Ishikawa (cell line): ENCODE results near the gene SEC63.

Experiments used
- CEBPB ChIP-seq: IDR thresholded peaks from 2 replicates; pipeline ENCODE4 v1.6.1; 2012
- CREB1 ChIP-seq: IDR thresholded peaks from 2 replicates; pipeline ENCODE4 v1.6.1; 2012; ENCODE audit warnings: low read depth
- EP300 ChIP-seq: IDR thresholded peaks from 2 replicates; pipeline ENCODE4 v1.6.1; 2012; ENCODE audit warnings: borderline replicate concordance
- FOXM1 ChIP-seq: IDR thresholded peaks from 2 replicates; pipeline ENCODE4 v1.6.1; 2012; ENCODE audit warnings: low read depth, borderline replicate concordance
- RAD21 ChIP-seq: IDR thresholded peaks from 2 replicates; pipeline ENCODE4 v1.6.1; 2012; ENCODE audit warnings: low read depth
- REST ChIP-seq: IDR thresholded peaks from 2 replicates; pipeline ENCODE4 v1.6.1; 2012; ENCODE audit warnings: low read depth, mild to moderate bottlenecking
- TAF1 ChIP-seq: IDR thresholded peaks from 2 replicates; pipeline ENCODE4 v1.6.1; 2012; ENCODE audit warnings: low read depth, mild to moderate bottlenecking
- TCF12 ChIP-seq: IDR thresholded peaks from 2 replicates; pipeline ENCODE4 v1.6.1; 2012; ENCODE audit warnings: low read depth
- TEAD4 ChIP-seq: IDR thresholded peaks from 2 replicates; pipeline ENCODE4 v1.6.1; 2012
- USF1 ChIP-seq: IDR thresholded peaks from 2 replicates; pipeline ENCODE4 v1.6.1; 2012
- YY1 ChIP-seq: IDR thresholded peaks from 2 replicates; pipeline ENCODE4 v1.6.1; 2012; ENCODE audit warnings: low read depth
- ZBTB7A ChIP-seq: IDR thresholded peaks from 2 replicates; pipeline ENCODE4 v1.6.1; 2012; ENCODE audit warnings: low read depth
- TF ChIP-seq, protein P1 (sequence below): IDR thresholded peaks from 2 replicates; pipeline ENCODE4 v1.6.1; 2012

DNA sequence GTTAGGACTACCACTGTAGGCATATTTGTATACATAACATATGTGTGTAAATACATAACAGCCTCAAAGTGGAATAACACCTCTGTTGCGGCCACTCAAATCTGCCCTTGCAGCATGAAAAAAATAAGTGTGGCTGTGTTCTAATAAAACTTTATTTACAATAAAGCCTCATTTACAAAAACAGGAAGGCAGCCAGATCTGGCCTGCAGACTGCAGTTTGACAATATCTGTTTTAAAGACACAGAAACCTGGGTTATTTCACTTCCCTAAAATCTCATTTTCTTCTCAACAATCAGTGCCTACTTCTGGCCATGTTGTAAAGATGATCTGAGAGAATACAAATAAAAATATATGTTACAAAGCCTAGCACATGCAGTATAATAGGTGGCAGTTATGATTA is 80.0 kb downstream of the SEC63 start:
- TF ChIP-seq, protein P1, sequence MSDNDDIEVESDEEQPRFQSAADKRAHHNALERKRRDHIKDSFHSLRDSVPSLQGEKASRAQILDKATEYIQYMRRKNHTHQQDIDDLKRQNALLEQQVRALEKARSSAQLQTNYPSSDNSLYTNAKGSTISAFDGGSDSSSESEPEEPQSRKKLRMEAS = no peak
- TF ChIP-seq ZBTB7A = no peak
- no peak for TF ChIP-seq USF1
- TF ChIP-seq YY1 = no peak
- no peak for TF ChIP-seq TCF12
- TF ChIP-seq REST = no peak
- no peak for TF ChIP-seq EP300
- TF ChIP-seq TAF1 = no peak
- no peak for TF ChIP-seq CEBPB
- TF ChIP-seq RAD21 = no peak
- no peak for TF ChIP-seq TEAD4
- no peak for TF ChIP-seq FOXM1
- no peak for TF ChIP-seq CREB1
